G401 (cell line): Measurements from ENCODE around the gene FOLR3. TPM values are rescaled to one million over a fixed set of nuclear protein-coding genes. Genes with fewer than 3 reads are reported as not detected.
"Not testable (repeated sequence)": the region's sequence is repeated elsewhere in the genome, so short reads cannot be mapped to it uniquely, and the experiment has no call there.

Experiments
- DNase-seq: peaks from one replicate; pipeline ENCODE4 v3.0.0-alpha.2; 2015; ENCODE audit warnings: low spot score
- in situ Hi-C: cut with HindIII; loops from 2 replicates; pipeline ENCODE4 v1.10.0; 2016; ENCODE audit warnings: low sequenced_read_pairs, mixed read lengths
- total RNA-seq: library from RNA; depleted of rRNA; stranded (reverse); fragments of >200 nt; shearing (Covaris generic); gene quantifications from 2 replicates; pipeline ENCODE4 v1.2.3, GENCODE V29; 2014; rRNA removed

FOLR3 gene
- total RNA-seq: not detected in 2 replicates

DNA sequence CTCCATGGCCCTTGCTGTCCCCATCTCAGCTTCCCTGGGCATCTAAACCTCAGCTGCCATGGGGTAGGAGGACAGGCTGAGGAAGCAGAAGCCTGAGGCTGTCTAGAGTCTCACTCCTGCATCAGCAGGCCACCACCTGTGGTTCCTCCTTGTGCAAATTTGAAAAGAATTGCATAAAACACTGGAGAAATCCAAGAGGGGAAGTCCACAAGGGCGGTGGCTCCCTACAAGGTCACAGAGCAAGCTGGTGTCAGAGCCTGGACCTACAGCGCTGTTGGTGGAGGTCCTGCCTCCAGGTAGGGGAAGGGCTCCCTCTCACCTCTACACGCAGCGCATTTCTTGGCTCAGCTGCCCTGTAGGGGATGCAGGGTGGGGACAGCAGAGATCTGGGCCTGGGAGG lies at the start of gene FOLR3:
TSS of gene FOLR3 (plus strand) at position 253 of the 400 bp plus-strand sequence. CDS start 228 bp downstream, outside the sequence.
- in situ Hi-C loops: not testable (repeated sequence)

GRCh38 chr11:72088076-72088808 lies 47.3 kb upstream of the FOLR3 start:
- no peak for DNase-seq
- in situ Hi-C loops: no loop called here

More for the DNA sequence above, at the start of gene FOLR3:
- not testable (repeated sequence) for DNase-seq

- in situ Hi-C loops: no loop called here
Measured at GRCh38 chr11:72091292-72091691, 44.2 kb upstream of the FOLR3 start.

DNA sequence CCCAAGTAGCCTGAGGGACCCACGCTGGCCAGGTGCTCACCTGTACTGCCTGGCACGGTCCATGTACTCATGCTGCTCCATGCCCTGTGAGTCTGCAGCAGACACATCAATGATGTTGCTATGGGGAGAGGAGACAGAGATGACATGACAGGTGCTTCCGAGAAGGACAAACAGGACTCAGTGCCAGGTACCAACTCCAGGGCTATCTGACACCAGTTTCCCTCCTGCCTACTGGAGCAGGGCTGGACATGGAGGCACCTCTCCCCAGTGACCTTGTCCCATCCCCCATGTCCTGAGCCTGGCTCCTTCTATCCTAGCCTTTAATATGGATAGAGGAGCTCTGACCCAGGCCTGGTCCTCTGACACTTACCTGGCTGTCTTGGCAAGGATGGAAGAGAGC lies 36.8 kb upstream of the FOLR3 start:
- no peak for DNase-seq
- in situ Hi-C loops: no loop called here

More at GRCh38 chr11:72091292-72091691, 44.2 kb upstream of the FOLR3 start:
- DNase-seq: peak; percentile 63

DNA sequence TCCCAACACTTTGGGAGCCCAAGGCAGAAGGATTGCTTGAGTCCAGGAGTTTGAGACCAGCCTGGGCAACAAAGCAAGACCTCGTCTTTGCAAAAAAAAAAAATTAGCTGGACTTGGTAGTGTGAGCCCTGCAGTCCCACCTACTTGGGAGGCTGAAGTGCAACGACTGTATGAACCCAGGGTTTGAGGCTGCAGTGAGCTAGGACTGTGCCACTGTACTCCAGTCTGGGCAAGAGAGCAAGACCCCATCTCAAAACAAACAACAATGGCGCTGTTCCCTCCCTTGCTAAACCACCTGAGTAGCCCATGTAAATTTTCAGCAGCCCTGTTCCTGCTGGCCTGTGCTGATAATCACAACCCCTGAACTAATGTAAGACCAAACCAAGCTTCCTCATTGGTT lies 35.5 kb upstream of the FOLR3 start:
- in situ Hi-C loops: no loop called here
- no peak for DNase-seq

GRCh38 chr11:72100462-72100861 lies 35.1 kb upstream of the FOLR3 start:
- no peak for DNase-seq
- in situ Hi-C loops: no loop called here

DNA sequence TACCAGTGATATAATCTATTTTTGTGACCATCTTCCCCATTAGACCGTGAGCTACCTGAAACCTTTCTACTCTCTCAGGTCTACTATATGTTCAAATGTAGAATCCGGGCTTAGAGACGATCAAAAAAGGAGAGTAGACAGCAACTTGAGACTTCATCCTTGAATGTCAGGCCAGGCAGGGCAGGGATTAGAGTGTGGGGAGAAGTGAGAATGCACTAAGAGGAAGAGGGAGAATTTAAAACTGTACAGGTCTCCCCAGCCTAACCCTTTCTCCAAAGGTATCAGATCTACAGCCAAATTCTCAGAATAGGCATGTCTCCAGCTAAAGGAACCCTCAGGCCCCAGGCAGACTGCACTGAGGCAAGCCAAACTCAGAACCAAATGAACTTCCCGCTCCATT lies 33.4 kb upstream of the FOLR3 start:
- in situ Hi-C loops: no loop called here
- DNase-seq: no peak

- in situ Hi-C loops: no loop called here
- DNase-seq: no peak
Measured at GRCh38 chr11:72102631-72102945, 32.9 kb upstream of the FOLR3 start.

DNA sequence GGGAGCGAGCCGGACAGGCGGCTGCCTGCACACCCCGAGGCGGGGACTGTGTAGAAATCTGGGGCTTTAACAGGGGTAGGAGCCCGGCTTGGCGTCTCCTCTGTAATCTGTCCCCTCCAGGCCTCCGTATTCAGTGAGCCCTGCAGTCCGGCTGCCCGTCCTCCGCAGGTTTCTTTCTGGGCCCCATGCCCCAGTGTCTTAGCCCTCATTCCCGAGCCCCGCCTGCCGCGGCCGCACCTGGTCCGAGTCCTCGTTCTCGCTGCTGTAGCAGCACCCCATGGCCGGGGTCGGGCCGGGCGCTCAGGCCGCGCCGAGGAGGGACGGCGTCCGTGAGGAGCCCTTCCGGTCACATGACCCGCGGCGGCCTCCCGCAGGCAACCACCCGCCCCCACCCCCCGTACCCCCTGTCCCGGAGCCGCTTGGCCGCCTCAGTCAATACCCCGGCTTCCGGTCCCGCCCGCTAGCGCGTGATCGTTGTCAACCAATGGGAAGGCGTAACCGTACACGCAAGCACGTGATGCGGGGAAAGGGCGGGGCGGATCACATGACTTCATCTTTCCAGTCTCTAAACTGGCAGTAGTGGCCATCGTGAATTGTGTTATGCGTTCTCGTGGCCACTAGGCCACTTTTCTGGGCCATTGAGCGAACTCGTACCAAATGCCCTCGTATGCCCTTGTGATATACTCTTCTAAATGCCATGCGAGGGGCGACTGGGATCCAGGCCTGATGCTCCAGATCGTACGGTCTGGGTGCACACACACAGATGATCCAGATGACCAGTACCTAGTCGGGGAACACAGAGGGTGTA lies 32.4 kb upstream of the FOLR3 start, which contains the start of gene LAMTOR1:
TSS of gene LAMTOR1 (minus strand) at position 352 of the 808 bp plus-strand sequence. CDS start at position 279, 73 bp downstream.
- DNase-seq: peak; percentile 98
- in situ Hi-C loops: no loop called here

DNA sequence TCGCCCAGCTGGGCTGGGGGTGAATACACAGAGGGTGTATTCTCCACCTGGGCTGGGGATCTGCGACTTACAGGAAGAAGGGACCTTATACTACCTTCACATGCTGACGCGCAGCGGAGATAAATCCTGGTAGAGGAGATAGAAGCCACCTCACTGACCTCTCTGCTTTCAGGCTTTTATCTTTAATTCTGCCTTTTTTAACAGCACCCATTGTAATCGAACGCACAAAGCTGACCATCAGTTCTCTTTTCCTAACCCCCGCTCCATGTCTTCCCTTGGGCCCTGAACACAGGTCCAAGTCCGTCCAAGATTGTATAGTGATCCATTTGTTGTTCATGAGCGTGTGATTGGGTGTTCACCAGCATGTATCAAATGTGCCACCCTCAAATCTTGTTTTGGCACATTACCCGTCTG lies 31.8 kb upstream of the FOLR3 start:
- no peak for DNase-seq
- in situ Hi-C loops: no loop called here

- no peak for DNase-seq
- in situ Hi-C loops: no loop called here
Measured at GRCh38 chr11:72105888-72106287, 29.6 kb upstream of the FOLR3 start, which contains the start of gene TOMT. Gene TOMT, plus strand, starts transcription at chr11:72105924. Its CDS starts 28 bp downstream, at chr11:72105952.

GRCh38 chr11:72111300-72112142 lies 24.0 kb upstream of the FOLR3 start:
- in situ Hi-C loops: no loop called here
- no peak for DNase-seq

GRCh38 chr11:72112143-72112977 lies 23.2 kb upstream of the FOLR3 start, which contains the start of gene ANAPC15:
Gene ANAPC15, minus strand, starts transcription at chr11:72112695. Its CDS starts 1,419 bp downstream, at chr11:72111276.
- DNase-seq: peak; percentile 100

GRCh38 chr11:72112978-72113808 lies 22.3 kb upstream of the FOLR3 start:
- in situ Hi-C loops: no loop called here
- no peak for DNase-seq

More at GRCh38 chr11:72112143-72112977, 23.2 kb upstream of the FOLR3 start, which contains the start of gene ANAPC15:
- in situ Hi-C loops: no loop called here

DNA sequence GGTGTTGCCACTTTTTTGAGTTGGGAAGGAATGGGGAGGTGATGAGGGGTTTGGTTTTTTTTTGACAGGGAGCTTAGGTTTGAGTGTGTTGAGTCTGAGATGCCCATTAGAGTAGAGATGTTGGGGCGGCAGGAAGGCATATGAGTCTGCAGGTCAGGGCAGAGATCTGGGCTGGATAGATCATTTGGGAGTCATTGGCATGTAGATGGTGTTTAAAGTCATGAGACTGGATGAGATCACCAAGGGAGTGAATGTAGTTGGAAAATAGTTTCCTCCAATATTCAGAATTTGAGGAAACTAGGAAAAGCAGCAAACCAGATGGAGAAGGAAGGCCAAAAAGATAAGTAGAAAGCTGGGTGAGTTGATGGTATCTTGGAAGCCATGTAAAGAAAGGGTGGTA lies 21.0 kb upstream of the FOLR3 start:
- DNase-seq: no peak
- in situ Hi-C loops: no loop called here

DNA sequence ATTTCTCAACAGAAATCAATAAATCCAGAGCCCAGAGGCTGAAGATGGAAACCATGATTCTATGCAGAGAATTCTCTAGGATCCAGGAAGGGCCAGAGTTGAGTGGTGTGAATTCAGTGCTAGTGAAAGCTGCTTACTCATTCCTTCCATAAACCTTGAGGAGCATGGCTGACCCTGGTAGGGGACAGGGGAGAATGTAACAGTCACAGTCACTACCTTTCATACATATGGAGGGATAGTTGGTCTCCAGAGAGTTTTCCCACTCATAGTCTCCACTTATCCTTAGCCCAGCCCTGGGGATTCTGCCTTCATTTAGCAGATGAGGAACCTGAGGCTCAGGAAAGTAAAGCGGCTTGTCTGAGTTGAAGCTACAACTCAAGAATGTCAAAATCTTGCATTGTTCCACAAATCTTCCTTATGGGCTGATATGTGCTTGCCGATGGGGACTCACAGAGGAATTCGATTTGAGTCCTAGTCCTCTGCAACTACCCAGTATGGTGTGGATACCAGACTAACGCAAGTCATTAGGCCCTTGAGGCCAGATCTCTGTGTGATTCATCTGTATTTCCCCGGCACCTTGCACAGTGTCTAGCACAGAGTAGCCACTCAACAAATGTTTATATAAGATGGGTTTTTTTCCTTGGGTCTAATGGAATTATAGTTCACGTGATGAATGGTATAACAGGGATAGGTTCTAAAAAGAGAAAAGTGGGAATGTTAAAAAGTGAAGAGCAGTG lies 19.3 kb upstream of the FOLR3 start:
- in situ Hi-C loops: no loop called here

DNA sequence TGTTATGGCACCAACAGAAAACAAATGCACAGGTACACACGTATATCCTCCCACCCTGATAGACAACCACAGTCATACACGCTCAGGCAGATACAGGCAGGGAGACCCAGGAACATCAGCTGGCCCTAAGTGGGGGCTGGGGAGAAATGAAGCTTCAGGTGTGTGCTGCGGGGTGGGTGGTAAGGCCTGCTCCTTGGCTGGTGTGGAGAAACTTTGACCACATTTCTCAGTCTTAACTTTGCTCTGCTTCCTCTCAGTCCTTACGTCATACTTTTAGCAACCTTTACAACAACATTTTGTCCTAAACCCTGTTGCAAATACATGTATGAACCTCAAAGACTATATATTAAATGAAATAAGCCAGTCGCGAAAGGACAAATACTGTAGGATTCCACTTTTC lies 16.3 kb upstream of the FOLR3 start:
- no peak for DNase-seq
- in situ Hi-C loops: no loop called here

More for the DNA sequence above, 19.3 kb upstream of the FOLR3 start:
- DNase-seq: no peak
